CD14-positive monocyte (primary cell): ENCODE results near the gene FTL. TPM values are rescaled to one million over a fixed set of nuclear protein-coding genes. Genes with fewer than 3 reads are reported as not detected.

ENCODE experiments used
- DNase-seq, 3 donors: peaks; one replicate each; pipeline ENCODE4 v3.0.0-alpha.2; 2011 to 2022
- H2AFZ ChIP-seq: 2 replicates; pipeline ENCODE4 v1.6.0; 2012; ENCODE audit warnings: mild to moderate bottlenecking, low read depth, low read length, inconsistent platforms; ENCODE audit not compliant: insufficient read depth, poor library complexity, severe bottlenecking
- H3K27ac ChIP-seq, 2 donors: 1 replicate in 1 of 2; 2 replicates in 1 of 2; pipeline ENCODE4 v1.5.1; 2012 to 2013; ENCODE audit warnings: low read length in 2 of 2, control low read depth in 1 of 2, inconsistent platforms in 1 of 2, low read depth in 1 of 2, mild to moderate bottlenecking in 1 of 2
- H3K27me3 ChIP-seq, 2 donors: one replicate each; pipeline versions ENCODE4 v1.6.0 to v1.6.1; 2011 to 2013; ENCODE audit warnings: low read length in 2 of 2; ENCODE audit not compliant: control insufficient read depth in 2 of 2, insufficient read depth in 2 of 2
- H3K36me3 ChIP-seq, 2 donors: replicated peaks in 1 of 2; 1 replicate in 1 of 2; 2 replicates in 1 of 2; pipeline versions ENCODE4 v1.5.1 to v1.6.1; 2012 to 2013; ENCODE audit warnings: low read length in 2 of 2, control low read depth in 1 of 2, inconsistent platforms in 1 of 2, mild to moderate bottlenecking in 1 of 2; ENCODE audit not compliant: insufficient read depth in 2 of 2, control insufficient read depth in 1 of 2
- H3K4me1 ChIP-seq, 2 donors: 1 replicate in 1 of 2; 2 replicates in 1 of 2; pipeline versions ENCODE4 v1.5.1 to v1.6.1; 2012 to 2013; ENCODE audit warnings: low read length in 2 of 2, control low read depth in 1 of 2, inconsistent platforms in 1 of 2, mild to moderate bottlenecking in 1 of 2, moderate library complexity in 1 of 2; ENCODE audit not compliant: insufficient read depth in 2 of 2, control insufficient read depth in 1 of 2
- H3K4me2 ChIP-seq: replicated peaks from 2 replicates; pipeline ENCODE3; 2012; ENCODE audit warnings: low read length, moderate library complexity, mild to moderate bottlenecking; ENCODE audit not compliant: poor library complexity, severe bottlenecking; ENCODE audit errors: extremely low read depth
- H3K4me3 ChIP-seq, 3 experiments: fragments of 200-600 bp in 1 of 3; sonication (generic) in 1 of 3; replicated peaks in 1 of 3; 1 replicate in 2 of 3; 2 replicates in 1 of 3; pipeline ENCODE4 v1.5.1; 2011 to 2013; ENCODE audit warnings: low read length in 3 of 3, mild to moderate bottlenecking in 3 of 3, control low read depth in 2 of 3, low read depth in 2 of 3, inconsistent platforms in 1 of 3, moderate library complexity in 1 of 3
- H3K79me2 ChIP-seq: 2 replicates; pipeline ENCODE4 v1.6.0; 2012; ENCODE audit warnings: mild to moderate bottlenecking, control low read depth, inconsistent platforms, low read length, moderate library complexity; ENCODE audit not compliant: insufficient read depth
- H3K9ac ChIP-seq: 2 replicates; pipeline ENCODE4 v1.6.0; 2017; ENCODE audit warnings: low read length, mild to moderate bottlenecking; ENCODE audit not compliant: insufficient read depth, poor library complexity, severe bottlenecking
- H3K9me3 ChIP-seq, 2 donors: replicated peaks in 1 of 2; 1 replicate in 1 of 2; 2 replicates in 1 of 2; pipeline versions ENCODE4 v1.5.1 to v1.6.1; 2012 to 2013; ENCODE audit warnings: low read length in 2 of 2, control low read depth in 1 of 2; ENCODE audit not compliant: control insufficient read depth in 1 of 2, insufficient read depth in 1 of 2
- H4K20me1 ChIP-seq: 2 replicates; pipeline ENCODE4 v1.6.0; 2012; ENCODE audit warnings: mild to moderate bottlenecking, low read length, control low read depth, moderate library complexity; ENCODE audit not compliant: insufficient read depth
- H3K27ac Mint-ChIP-seq, 7 donors: one replicate each; pipeline ENCODE4 v1.8.0; 2020; ENCODE audit warnings: mild to moderate bottlenecking in 7 of 7, mixed read lengths in 7 of 7, moderate library complexity in 6 of 7, inconsistent platforms in 2 of 7
- H3K27me3 Mint-ChIP-seq, 3 donors: one replicate each; pipeline ENCODE4 v1.8.0; 2021 to 2022; ENCODE audit warnings: low read depth in 3 of 3, mild to moderate bottlenecking in 3 of 3, mixed read lengths in 3 of 3, moderate library complexity in 3 of 3, inconsistent platforms in 1 of 3
- H3K36me3 Mint-ChIP-seq, 2 donors: one replicate each; pipeline ENCODE4 v1.8.0; 2020; ENCODE audit warnings: mixed read lengths in 2 of 2, inconsistent platforms in 1 of 2, mild to moderate bottlenecking in 1 of 2
- H3K4me1 Mint-ChIP-seq: one replicate; pipeline ENCODE4 v1.8.0; 2020; ENCODE audit warnings: mild to moderate bottlenecking, mixed read lengths
- H3K4me3 Mint-ChIP-seq, 2 donors: one replicate each; pipeline ENCODE4 v1.8.0; 2020; ENCODE audit warnings: mild to moderate bottlenecking in 2 of 2, mixed read lengths in 2 of 2, moderate library complexity in 1 of 2
- H3K9me3 Mint-ChIP-seq, 7 donors: one replicate each; pipeline ENCODE4 v1.8.0; 2020 to 2022; ENCODE audit warnings: mixed read lengths in 7 of 7, mild to moderate bottlenecking in 6 of 7, moderate library complexity in 6 of 7, inconsistent platforms in 2 of 7
- CTCF ChIP-seq: fragments of 200-600 bp; IDR thresholded peaks from one replicate; pipeline ENCODE4 v1.8.0; 2022; ENCODE audit warnings: antibody characterized with exemption, mild to moderate bottlenecking
- WGBS: methylation state at CpG from one replicate; pipeline ENCODE4 v1.1.5; 2013; ENCODE audit warnings: missing lambda C conversion rate; ENCODE audit not compliant: insufficient coverage; 5-methylcytosine and 5-hydroxymethylcytosine counted together
- intact Hi-C, 2 donors: fragments of 100-400 bp; cut with micrococcal nuclease; formaldehyde crosslinking; loops; one replicate each; pipeline versions ENCODE4 v1.15.0 to v1.15.1; 2023
- polyA plus RNA-seq, 3 donors: library from polyadenylated mRNA; depleted of rRNA in 1 of 3; unstranded in 2 of 3; stranded (reverse) in 1 of 3; fragments of 300-500 nt in 2 of 3; fragments of >200 nt in 1 of 3; fragmentation: Illumina TruSeq in 2 of 3; gene quantifications; 1 replicate in 2 of 3; 2 replicates in 1 of 3; pipeline ENCODE4 v1.2.3, GENCODE V29; 2012 to 2021

FTL gene
- polyA plus RNA-seq, 3 donors, result 4,468 to 26,681 (median 23,650) TPM

- Histone ChIP-seq H3K4me3 (no peak overlapping the region), H3K27me3 (no peaks in the 10 kb centered on the region), H3K79me2 (peaks cover 68% of the 10 kb centered on the region), H4K20me1 (peaks cover 11% of the 10 kb centered on the region), H3K36me3 (peaks cover 0 to 19% of the 10 kb centered on the region in 2 donors), H3K4me2 (no peak overlapping the region), H2AFZ (no peak overlapping the region), H3K9me3 (no peaks in the 10 kb centered on the region), H3K27ac (peak overlapping the region; percentile 5 to 58), H3K9ac (no peak overlapping the region), H3K4me1 (peaks cover 74 to 83% of the 10 kb centered on the region in 2 donors)
- Mint-ChIP-seq H3K9me3 (no peaks in the 10 kb centered on the region), H3K27me3 (peaks cover 0 to 3% (median 0%) of the 10 kb centered on the region in 3 donors), H3K4me1 (peaks cover 72% of the 10 kb centered on the region), H3K27ac (peak overlapping the region; percentile 18 to 93 (median 89)), H3K4me3 (no peak overlapping the region), H3K36me3 (peaks cover 21 to 35% of the 10 kb centered on the region in 2 donors)
- DNase-seq, result peak; percentile 57 to 76 (median 61)
- no peak for TF ChIP-seq CTCF
- intact Hi-C loops, result loop anchor here in 1 of 2 donors (10.0 kb wide), 1 partner anchor 325 kb away; the partner anchor contains the start of gene DBP
- 70% methylated on average over 4 of the region's 16 CpGs for WGBS
These were observed 5.5 kb upstream of the FTL start for GRCh38 chr19:48959341-48960239.

GRCh38 chr19:48961051-48961649 is 4.0 kb upstream of the FTL start:
- peaks cover 0 to 7% (median 0%) of the 10 kb centered on the region in 3 donors for H3K27me3 Mint-ChIP-seq
- H3K9me3 Mint-ChIP-seq, result peaks cover 0 to 8% (median 0%) of the 10 kb centered on the region in 7 donors
- Histone ChIP-seq H3K79me2 (peaks cover 66% of the 10 kb centered on the region), H3K9ac (no peak overlapping the region), H3K9me3 (no peaks in the 10 kb centered on the region), H3K27ac (peak overlapping the region; percentile 88 to 96), H3K36me3 (peaks cover 4 to 23% of the 10 kb centered on the region in 2 donors), H3K4me1 (peaks cover 65 to 74% of the 10 kb centered on the region in 2 donors), H4K20me1 (peaks cover 11% of the 10 kb centered on the region), H3K4me3 (no peak overlapping the region), H2AFZ (no peak overlapping the region), H3K27me3 (no peaks in the 10 kb centered on the region), H3K4me2 (no peak overlapping the region)
- WGBS, result 87% methylated on average over 16 of the region's 19 CpGs
- no peak for DNase-seq
- H3K36me3 Mint-ChIP-seq, result peaks cover 28 to 39% of the 10 kb centered on the region in 2 donors
- no peak for TF ChIP-seq CTCF
- H3K4me1 Mint-ChIP-seq, result peaks cover 62% of the 10 kb centered on the region
- intact Hi-C loops, result loop anchor here in 1 of 2 donors (10.0 kb wide), 1 partner anchor 326 kb away; the partner anchor contains the start of gene DBP
- H3K4me3 Mint-ChIP-seq, result no peak overlapping the region
- peak overlapping the region; percentile 43 to 99 (median 81) for H3K27ac Mint-ChIP-seq
